Activated B cell treated with CpG ODN at 0.5 μM for 24 hours (primary cell): Measurements from ENCODE around the gene TRAPPC2L. TPM values are rescaled to one million over a fixed set of nuclear protein-coding genes. Genes with fewer than 3 reads are reported as not detected.

Experiments
- ATAC-seq: fragments of 200-7000 bp; cut with Tn5 transposase; one replicate; pipeline ENCODE4 v1.10.0; 2021; ENCODE audit warnings: low read depth, mild to moderate bottlenecking, moderate library complexity
- CTCF ChIA-PET: fragments of 350-600 bp; sonication (Branson Sonifier 250); formaldehyde crosslinking; loops from one replicate; lab custom pipeline; 2021; ENCODE audit warnings: antibody characterized with exemption; lab: Charles Lee
- POLR2A ChIA-PET: fragments of 350-600 bp; sonication (Branson Sonifier 250); formaldehyde crosslinking; loops from one replicate; lab custom pipeline; 2021; ENCODE audit warnings: antibody characterized with exemption; lab: Charles Lee
- DNase-seq: peaks from one replicate; pipeline ENCODE4 v3.0.0; 2022
- H3K27ac Mint-ChIP-seq: one replicate; pipeline ENCODE4 v1.8.0; 2020; ENCODE audit warnings: mixed read lengths
- H3K27me3 Mint-ChIP-seq: one replicate; pipeline ENCODE4 v1.8.0; 2021; ENCODE audit warnings: mixed read lengths
- H3K36me3 Mint-ChIP-seq: one replicate; pipeline ENCODE4 v1.8.0; 2021; ENCODE audit warnings: low read depth, mixed read lengths
- H3K4me1 Mint-ChIP-seq: one replicate; pipeline ENCODE4 v1.8.0; 2021; ENCODE audit warnings: mixed read lengths
- H3K4me3 Mint-ChIP-seq: one replicate; pipeline ENCODE4 v1.8.0; 2020; ENCODE audit warnings: mild to moderate bottlenecking, mixed read lengths
- H3K9me3 Mint-ChIP-seq: one replicate; pipeline ENCODE4 v1.8.0; 2020; ENCODE audit warnings: mixed read lengths
- CTCF ChIP-seq: fragments of 200-600 bp; IDR thresholded peaks from one replicate; pipeline ENCODE4 v1.8.0; 2022; ENCODE audit warnings: antibody characterized with exemption, mild to moderate bottlenecking
- intact Hi-C: fragments of 100-400 bp; cut with micrococcal nuclease; formaldehyde crosslinking; loops from one replicate; pipeline ENCODE4 v1.15.1; 2024
- total RNA-seq: library from RNA; stranded (reverse); gene quantifications from 2 replicates; pipeline ENCODE4 v1.2.3, GENCODE V29; 2022

TRAPPC2L gene
- total RNA-seq, 1 donor from 2014 or later, result 38.7 TPM

- peaks cover 21% of the 10 kb centered on the region for H3K36me3 Mint-ChIP-seq
- no peaks in the 10 kb centered on the region for H3K27me3 Mint-ChIP-seq
- no peaks in the 10 kb centered on the region for H3K9me3 Mint-ChIP-seq
- no peak overlapping the region for H3K4me3 Mint-ChIP-seq
- POLR2A ChIA-PET, result no interaction called here
- TF ChIP-seq CTCF, result no peak
- H3K27ac Mint-ChIP-seq, result no peak overlapping the region
- intact Hi-C loops, result no loop called here
- no peak for DNase-seq
- CTCF ChIA-PET, result no interaction called here
- H3K4me1 Mint-ChIP-seq, result no peaks in the 10 kb centered on the region
- ATAC-seq, result no peak
Observed at GRCh38 chr16:88835383-88835782, 21.5 kb upstream of the TRAPPC2L start.

- ChIA-PET CTCF (no interaction called here), POLR2A (no interaction called here)
- H3K27me3 Mint-ChIP-seq, result no peaks in the 10 kb centered on the region
- H3K27ac Mint-ChIP-seq, result no peak overlapping the region
- ATAC-seq, result no peak
- H3K36me3 Mint-ChIP-seq, result peaks cover 19% of the 10 kb centered on the region
- no peak for TF ChIP-seq CTCF
- intact Hi-C loops, result no loop called here
- H3K4me3 Mint-ChIP-seq, result no peak overlapping the region
- no peaks in the 10 kb centered on the region for H3K9me3 Mint-ChIP-seq
- no peaks in the 10 kb centered on the region for H3K4me1 Mint-ChIP-seq
- no peak for DNase-seq
Observed at GRCh38 chr16:88835818-88836217, 21.1 kb upstream of the TRAPPC2L start.

GRCh38 chr16:88836791-88837190 is 20.1 kb upstream of the TRAPPC2L start:
- Mint-ChIP-seq H3K4me3 (no peak overlapping the region), H3K9me3 (no peaks in the 10 kb centered on the region), H3K4me1 (no peaks in the 10 kb centered on the region), H3K36me3 (peaks cover 19% of the 10 kb centered on the region), H3K27me3 (no peaks in the 10 kb centered on the region), H3K27ac (no peak overlapping the region)
- intact Hi-C loops, result no loop called here
- ATAC-seq (no peak), DNase-seq (no peak)
- POLR2A ChIA-PET, result no interaction called here
- CTCF ChIA-PET, result no interaction called here
- TF ChIP-seq CTCF, result no peak

GRCh38 chr16:88837806-88838205 is 19.1 kb upstream of the TRAPPC2L start:
- DNase-seq, result no peak
- H3K27me3 Mint-ChIP-seq, result no peaks in the 10 kb centered on the region
- no peak overlapping the region for H3K4me3 Mint-ChIP-seq
- H3K36me3 Mint-ChIP-seq, result peaks cover 22% of the 10 kb centered on the region
- H3K27ac Mint-ChIP-seq, result no peak overlapping the region
- H3K4me1 Mint-ChIP-seq, result peaks cover 4% of the 10 kb centered on the region
- CTCF ChIA-PET, result no interaction called here
- intact Hi-C loops, result no loop called here
- POLR2A ChIA-PET, result no interaction called here
- TF ChIP-seq CTCF, result no peak
- ATAC-seq, result no peak
- no peaks in the 10 kb centered on the region for H3K9me3 Mint-ChIP-seq

- Mint-ChIP-seq H3K4me1 (peaks cover 4% of the 10 kb centered on the region), H3K27me3 (no peaks in the 10 kb centered on the region), H3K9me3 (no peaks in the 10 kb centered on the region), H3K36me3 (peaks cover 28% of the 10 kb centered on the region), H3K4me3 (no peak overlapping the region), H3K27ac (no peak overlapping the region)
- DNase-seq (no peak), ATAC-seq (no peak)
- TF ChIP-seq CTCF, result no peak
- ChIA-PET POLR2A (no interaction called here), CTCF (no interaction called here)
- intact Hi-C loops, result no loop called here
Observed at GRCh38 chr16:88838566-88838965, 18.4 kb upstream of the TRAPPC2L start.
